Glutamatergic neuron (in vitro differentiated cells): ENCODE results near the gene NFAT5. TPM values are rescaled to one million over a fixed set of nuclear protein-coding genes. Genes with fewer than 3 reads are reported as not detected.
"Not testable (repeated sequence)": the region's sequence is repeated elsewhere in the genome, so short reads cannot be mapped to it uniquely, and the experiment has no call there.

ENCODE experiments used
- DNase-seq: peaks from one replicate; pipeline ENCODE4 v3.0.0; 2022
- H3K27ac Mint-ChIP-seq: one replicate; pipeline ENCODE4 v1.8.0; 2020; ENCODE audit warnings: mild to moderate bottlenecking, mixed read lengths, inconsistent platforms; ENCODE audit not compliant: unreplicated experiment
- H3K27me3 Mint-ChIP-seq: one replicate; pipeline ENCODE4 v1.8.0; 2020; ENCODE audit warnings: mild to moderate bottlenecking, moderate library complexity, mixed read lengths, inconsistent platforms; ENCODE audit not compliant: unreplicated experiment
- H3K36me3 Mint-ChIP-seq: one replicate; pipeline ENCODE4 v1.8.0; 2020; ENCODE audit warnings: mild to moderate bottlenecking, mixed read lengths, inconsistent platforms; ENCODE audit not compliant: unreplicated experiment
- H3K4me1 Mint-ChIP-seq: one replicate; pipeline ENCODE4 v1.8.0; 2020; ENCODE audit warnings: mild to moderate bottlenecking, low read depth, mixed read lengths, inconsistent platforms; ENCODE audit not compliant: unreplicated experiment
- H3K4me3 Mint-ChIP-seq: one replicate; pipeline ENCODE4 v1.8.0; 2020; ENCODE audit warnings: mild to moderate bottlenecking, mixed read lengths, inconsistent platforms; ENCODE audit not compliant: unreplicated experiment
- H3K9me3 Mint-ChIP-seq: one replicate; pipeline ENCODE4 v1.8.0; 2020; ENCODE audit warnings: mild to moderate bottlenecking, moderate library complexity, mixed read lengths, inconsistent platforms; ENCODE audit not compliant: unreplicated experiment
- CTCF ChIP-seq: fragments of 200-600 bp; sonication (generic); IDR thresholded peaks from one replicate; pipeline ENCODE4 v1.5.0; 2021; ENCODE audit not compliant: partially characterized antibody, unreplicated experiment
- total RNA-seq: library from RNA; stranded (reverse); fragmentation: NEBNext Ultra II Directional; extraction: Animal tissue kit (Norgen Biotek cat#: 25700); gene quantifications from one replicate; pipeline ENCODE4 v1.2.1, GENCODE V29; 2021; ENCODE audit not compliant: unreplicated experiment

NFAT5 gene
- total RNA-seq, 1 donor from 2014 or later: 26.3 TPM

DNA sequence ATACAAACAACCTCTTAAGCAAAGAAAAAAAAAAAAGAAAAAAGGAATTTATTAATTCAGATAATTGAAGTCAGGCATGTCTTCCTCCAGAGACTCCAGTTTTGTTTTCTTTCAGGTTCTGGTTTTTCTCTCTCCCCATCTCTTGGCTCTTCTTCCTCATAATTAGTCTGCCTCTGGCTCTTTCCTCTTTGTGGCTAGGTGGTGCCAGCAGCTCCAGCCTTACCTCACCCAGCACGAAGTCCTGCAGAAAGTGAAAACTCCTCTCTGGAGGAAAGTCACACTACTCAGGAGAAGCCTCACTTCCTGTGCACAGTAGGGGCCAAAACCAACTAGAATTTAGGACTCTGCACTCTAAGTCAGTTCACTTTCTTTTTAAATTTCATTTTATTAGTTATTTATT lies 10.3 kb upstream of the NFAT5 start:
- TF ChIP-seq CTCF: no peak
- Mint-ChIP-seq H3K4me3 (no peak overlapping the region), H3K36me3 (peaks cover 3% of the 10 kb centered on the region), H3K4me1 (no peaks in the 10 kb centered on the region), H3K9me3 (no peaks in the 10 kb centered on the region), H3K27me3 (peaks cover 1% of the 10 kb centered on the region), H3K27ac (no peak overlapping the region)
- no peak for DNase-seq

DNA sequence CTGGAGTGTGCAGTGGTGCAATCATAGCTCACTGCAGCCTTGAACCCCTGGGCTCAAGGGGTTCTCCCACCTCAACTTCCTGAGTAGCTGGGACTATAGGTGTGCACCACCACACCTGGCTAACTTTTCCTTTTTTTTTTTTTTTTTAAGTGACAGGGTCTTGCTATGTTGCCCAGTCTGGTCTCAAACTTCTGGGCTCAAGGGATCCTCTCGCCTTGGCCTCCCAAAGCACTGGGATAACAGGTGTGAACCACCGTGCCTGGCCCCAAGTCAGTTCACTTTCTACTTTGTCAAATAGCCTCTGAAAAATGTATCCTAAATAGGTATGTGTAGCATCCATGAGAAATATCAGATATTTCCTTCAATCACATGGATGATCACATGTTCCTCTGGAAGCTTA lies 9.9 kb upstream of the NFAT5 start:
- Mint-ChIP-seq H3K4me1 (no peaks in the 10 kb centered on the region), H3K4me3 (no peak overlapping the region), H3K36me3 (peaks cover 3% of the 10 kb centered on the region), H3K27ac (no peak overlapping the region), H3K27me3 (peaks cover 1% of the 10 kb centered on the region), H3K9me3 (no peaks in the 10 kb centered on the region)
- no peak for DNase-seq
- no peak for TF ChIP-seq CTCF

GRCh38 chr16:69559164-69559563 lies 6.6 kb upstream of the NFAT5 start:
- peaks cover 3% of the 10 kb centered on the region for H3K36me3 Mint-ChIP-seq
- H3K9me3 Mint-ChIP-seq: no peaks in the 10 kb centered on the region
- no peak for DNase-seq
- H3K27me3 Mint-ChIP-seq: peaks cover 1% of the 10 kb centered on the region
- no peak overlapping the region for H3K27ac Mint-ChIP-seq
- no peak for TF ChIP-seq CTCF
- no peak overlapping the region for H3K4me3 Mint-ChIP-seq
- peaks cover 6% of the 10 kb centered on the region for H3K4me1 Mint-ChIP-seq

DNA sequence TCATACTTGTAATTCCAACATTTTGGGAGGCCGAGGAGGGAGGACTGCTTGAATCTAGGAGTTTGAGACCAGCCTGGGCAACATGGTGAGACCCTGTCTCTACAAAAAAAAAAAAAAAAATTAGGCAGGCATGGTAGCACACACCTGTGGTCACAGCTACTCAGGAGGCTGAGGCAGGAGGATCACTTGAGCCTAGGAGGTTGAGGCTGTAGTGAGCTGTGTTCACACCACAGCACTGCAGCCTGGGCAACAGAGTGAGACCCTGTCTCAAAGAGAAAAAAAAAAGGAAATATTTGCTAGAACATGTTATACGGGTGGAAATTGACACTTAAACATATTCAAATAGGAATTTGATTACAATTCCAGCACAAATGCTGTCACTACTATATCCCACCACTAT lies 4.4 kb upstream of the NFAT5 start:
- not testable (repeated sequence) for H3K9me3 Mint-ChIP-seq, H3K4me3 Mint-ChIP-seq, H3K36me3 Mint-ChIP-seq, DNase-seq, H3K27me3 Mint-ChIP-seq, H3K27ac Mint-ChIP-seq, H3K4me1 Mint-ChIP-seq

GRCh38 chr16:69561901-69562300 lies 3.9 kb upstream of the NFAT5 start:
- no peak for DNase-seq
- no peak for TF ChIP-seq CTCF
- peaks cover 3% of the 10 kb centered on the region for H3K36me3 Mint-ChIP-seq
- peaks cover 2% of the 10 kb centered on the region for H3K9me3 Mint-ChIP-seq
- H3K27me3 Mint-ChIP-seq: peaks cover 3% of the 10 kb centered on the region
- no peak overlapping the region for H3K27ac Mint-ChIP-seq
- peaks cover 10% of the 10 kb centered on the region for H3K4me1 Mint-ChIP-seq
- no peak overlapping the region for H3K4me3 Mint-ChIP-seq

DNA sequence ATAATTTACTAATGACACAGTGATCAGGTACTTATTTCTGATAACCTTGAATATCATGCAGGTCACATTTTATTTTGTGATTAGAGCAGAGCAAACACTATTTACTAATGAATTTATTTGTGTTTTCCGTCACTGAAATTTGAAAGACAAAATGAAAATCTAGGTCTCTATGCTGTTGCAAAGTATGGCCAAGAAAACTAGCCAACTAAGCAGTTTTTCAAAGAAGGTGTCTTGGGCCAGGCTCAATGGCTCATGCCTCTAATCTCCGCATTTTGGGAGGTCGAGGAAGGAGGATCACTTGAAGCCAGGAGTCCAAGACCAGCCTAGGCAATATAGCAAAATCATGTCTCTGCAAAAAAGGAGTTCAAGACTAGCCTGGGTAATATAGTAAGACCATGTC lies 3.0 kb upstream of the NFAT5 start:
- Mint-ChIP-seq H3K9me3 (peaks cover 4% of the 10 kb centered on the region), H3K36me3 (no peaks in the 10 kb centered on the region), H3K4me1 (peaks cover 18% of the 10 kb centered on the region), H3K27ac (no peak overlapping the region), H3K4me3 (no peak overlapping the region), H3K27me3 (peaks cover 3% of the 10 kb centered on the region)
- no peak for TF ChIP-seq CTCF
- DNase-seq: no peak
